PC-3 (cell line): ENCODE results near the gene TMEM178B. TPM values are rescaled to one million over a fixed set of nuclear protein-coding genes. Genes with fewer than 3 reads are reported as not detected.

ENCODE experiments used
- ATAC-seq: fragments of 200-7000 bp; cut with Tn5 transposase; 2 replicates; pipeline ENCODE4 v1.9.1; 2020; ENCODE audit warnings: mild to moderate bottlenecking, moderate library complexity
- BruUV-seq: library from RNA; stranded (reverse); fragments of 400-500 nt; replicated peaks from 2 replicates; lab custom pipeline; 2021; lab: Mats Ljungman, UMichigan
- CTCF ChIA-PET: fragments of 300-600 bp; sonication (Branson Sonifier 250); formaldehyde crosslinking; loops from one replicate; lab custom pipeline; 2022; ENCODE audit warnings: antibody characterized with exemption; lab: Charles Lee
- POLR2A ChIA-PET: fragments of 300-600 bp; sonication (Branson Sonifier 250); formaldehyde crosslinking; loops from one replicate; lab custom pipeline; 2022; ENCODE audit warnings: antibody characterized with exemption; ENCODE audit not compliant: unreplicated experiment; lab: Charles Lee
- DNase-seq: peaks from one replicate; pipeline ENCODE4 v3.0.0-alpha.2; 2015
- H2AFZ ChIP-seq: fragments of 300-600 bp; sonication (generic); 2 replicates; pipeline ENCODE4 v1.6.0; 2016; ENCODE audit warnings: antibody characterized with exemption, low read length
- H3F3A ChIP-seq: fragments of 300-600 bp; sonication (generic); one replicate; pipeline ENCODE4 v1.6.0; 2017; ENCODE audit warnings: antibody characterized with exemption, low read length, control low read depth, mild to moderate bottlenecking; ENCODE audit not compliant: unreplicated experiment
- H3K27ac ChIP-seq: fragments of 300-600 bp; sonication (generic); 2 replicates; pipeline ENCODE4 v1.5.1; 2016; ENCODE audit warnings: mild to moderate bottlenecking, low read length
- H3K27me3 ChIP-seq: fragments of 300-600 bp; sonication (generic); 2 replicates; pipeline ENCODE4 v1.6.1; 2016; ENCODE audit warnings: low read length, mixed read lengths
- H3K36me3 ChIP-seq: fragments of 300-600 bp; sonication (generic); 2 replicates; pipeline ENCODE4 v1.6.1; 2016; ENCODE audit warnings: low read depth, mixed run types, low read length, mixed read lengths
- H3K4me1 ChIP-seq: fragments of 300-600 bp; sonication (generic); 2 replicates; pipeline ENCODE4 v1.5.1; 2016; ENCODE audit warnings: low read length; ENCODE audit not compliant: insufficient read depth
- H3K4me2 ChIP-seq: fragments of 300-600 bp; sonication (generic); 2 replicates; pipeline ENCODE4 v1.6.0; 2016; ENCODE audit warnings: low read length
- H3K4me3 ChIP-seq: fragments of 300-600 bp; sonication (generic); 2 replicates; pipeline ENCODE4 v1.5.1; 2016; ENCODE audit warnings: mild to moderate bottlenecking, low read length, mixed read lengths
- H3K79me2 ChIP-seq: fragments of 300-600 bp; sonication (generic); 2 replicates; pipeline ENCODE4 v1.6.1; 2017; ENCODE audit warnings: low read length, mixed read lengths
- H3K9ac ChIP-seq: fragments of 300-600 bp; sonication (generic); 2 replicates; pipeline ENCODE4 v1.6.0; 2016; ENCODE audit warnings: mild to moderate bottlenecking, low read length
- H3K9me2 ChIP-seq: fragments of 300-600 bp; sonication (generic); replicated peaks from 2 replicates; pipeline ENCODE4 v1.6.1; 2016; ENCODE audit warnings: mixed run types, low read length, mixed read lengths
- H3K9me3 ChIP-seq: fragments of 300-600 bp; sonication (generic); 2 replicates; pipeline ENCODE4 v1.6.1; 2016; ENCODE audit warnings: low read length, mixed read lengths
- H4K20me1 ChIP-seq: fragments of 300-600 bp; sonication (generic); 2 replicates; pipeline ENCODE4 v1.6.1; 2016; ENCODE audit warnings: low read length, mixed read lengths
- EZH2 ChIP-seq: fragments of 300-600 bp; sonication (generic); IDR thresholded peaks from one replicate; pipeline ENCODE4 v1.6.1; 2017; ENCODE audit warnings: antibody characterized with exemption, mild to moderate bottlenecking, low read length; ENCODE audit not compliant: unreplicated experiment
- EZH2phosphoT487 ChIP-seq: fragments of 300-600 bp; sonication (generic); IDR thresholded peaks from 2 replicates; pipeline ENCODE4 v1.6.1; 2018; ENCODE audit warnings: mild to moderate bottlenecking, antibody characterized with exemption, low read length, borderline replicate concordance
- intact Hi-C: fragments of 100-400 bp; cut with micrococcal nuclease; formaldehyde crosslinking; loops from 2 replicates; pipeline ENCODE4 v1.9.0; 2023
- total RNA-seq: library from RNA; depleted of rRNA; stranded (reverse); fragments of >200 nt; gene quantifications from 2 replicates; pipeline ENCODE4 v1.2.3, GENCODE V29; 2014
- TF ChIP-seq, protein P1 (sequence below): fragments of 300-600 bp; sonication (generic); conservative IDR thresholded peaks from 2 replicates; pipeline ENCODE4 v1.5.1; 2017; ENCODE audit warnings: antibody characterized with exemption, low read depth, mild to moderate bottlenecking, low read length

Gene TMEM178B
- total RNA-seq, 1 experiment from 2014 or later = 0.29 TPM

DNA sequence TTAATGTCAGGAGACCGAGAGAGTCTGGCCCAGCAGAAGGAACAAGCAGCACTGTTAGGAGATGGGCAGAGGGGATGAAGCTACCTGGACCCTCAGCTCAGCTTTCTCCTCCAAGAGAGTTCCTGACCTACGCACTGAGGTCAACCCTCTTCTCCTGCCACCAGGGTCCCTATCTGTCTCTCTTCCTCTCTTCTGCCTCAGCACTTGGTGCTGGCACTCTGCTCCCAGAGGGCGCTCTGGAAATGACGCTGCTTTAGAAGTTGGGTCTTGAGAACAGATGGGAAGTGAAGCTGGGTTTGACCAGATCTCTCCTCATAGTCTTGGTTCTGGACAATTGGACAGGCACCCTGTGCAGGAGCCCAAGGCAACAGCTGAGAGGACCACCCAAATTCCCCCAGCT, 261.3 kb downstream of the TMEM178B start:
- no peaks in the 10 kb centered on the region for H3K79me2 ChIP-seq
- no peak overlapping the region for H3K4me3 ChIP-seq
- no peak overlapping the region for H3K9ac ChIP-seq
- DNase-seq (no peak), ATAC-seq (no peak)
- H3K4me2 ChIP-seq = no peak overlapping the region
- no peak overlapping the region for H3K27ac ChIP-seq
- H3F3A ChIP-seq = no peaks in the 10 kb centered on the region
- H3K9me3 ChIP-seq = no peaks in the 10 kb centered on the region
- H3K4me1 ChIP-seq = no peaks in the 10 kb centered on the region
- POLR2A ChIA-PET = no interaction called here
- CTCF ChIA-PET = no interaction called here
- peaks cover 6% of the 10 kb centered on the region for H3K27me3 ChIP-seq
- H3K36me3 ChIP-seq = no peaks in the 10 kb centered on the region
- no peaks in the 10 kb centered on the region for H4K20me1 ChIP-seq
- no peaks in the 10 kb centered on the region for H3K9me2 ChIP-seq
- H2AFZ ChIP-seq = no peak overlapping the region
- TF ChIP-seq, protein P1, sequence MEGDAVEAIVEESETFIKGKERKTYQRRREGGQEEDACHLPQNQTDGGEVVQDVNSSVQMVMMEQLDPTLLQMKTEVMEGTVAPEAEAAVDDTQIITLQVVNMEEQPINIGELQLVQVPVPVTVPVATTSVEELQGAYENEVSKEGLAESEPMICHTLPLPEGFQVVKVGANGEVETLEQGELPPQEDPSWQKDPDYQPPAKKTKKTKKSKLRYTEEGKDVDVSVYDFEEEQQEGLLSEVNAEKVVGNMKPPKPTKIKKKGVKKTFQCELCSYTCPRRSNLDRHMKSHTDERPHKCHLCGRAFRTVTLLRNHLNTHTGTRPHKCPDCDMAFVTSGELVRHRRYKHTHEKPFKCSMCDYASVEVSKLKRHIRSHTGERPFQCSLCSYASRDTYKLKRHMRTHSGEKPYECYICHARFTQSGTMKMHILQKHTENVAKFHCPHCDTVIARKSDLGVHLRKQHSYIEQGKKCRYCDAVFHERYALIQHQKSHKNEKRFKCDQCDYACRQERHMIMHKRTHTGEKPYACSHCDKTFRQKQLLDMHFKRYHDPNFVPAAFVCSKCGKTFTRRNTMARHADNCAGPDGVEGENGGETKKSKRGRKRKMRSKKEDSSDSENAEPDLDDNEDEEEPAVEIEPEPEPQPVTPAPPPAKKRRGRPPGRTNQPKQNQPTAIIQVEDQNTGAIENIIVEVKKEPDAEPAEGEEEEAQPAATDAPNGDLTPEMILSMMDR = no peak
- TF ChIP-seq EZH2 (no peak), EZH2phosphoT487 (no peak)
- BruUV-seq = no TSS peak
- intact Hi-C loops = no loop called here

DNA sequence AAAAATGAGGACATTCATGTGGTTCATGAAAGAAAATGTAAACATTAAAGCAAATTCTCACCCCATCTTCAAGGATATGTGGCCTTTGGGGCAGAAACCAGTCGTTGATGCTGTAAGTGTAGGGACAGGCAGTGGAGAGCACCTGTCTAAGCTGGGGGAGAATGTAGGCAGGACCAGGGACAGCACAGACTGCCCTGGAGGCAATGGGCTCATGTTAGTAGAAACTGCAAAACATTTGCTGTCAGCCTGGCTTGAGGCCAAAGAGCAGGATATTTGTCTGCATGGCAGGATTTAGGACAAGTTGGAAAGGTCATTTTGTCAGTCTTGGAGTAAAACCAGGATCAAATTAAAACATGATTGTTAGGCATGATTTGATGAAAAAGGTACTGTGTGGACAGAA, 265.7 kb downstream of the TMEM178B start:
- BruUV-seq = no TSS peak
- CTCF ChIA-PET = no interaction called here
- DNase-seq (no peak), ATAC-seq (no peak)
- no peak overlapping the region for H3K27ac ChIP-seq
- H3K4me3 ChIP-seq = no peak overlapping the region
- POLR2A ChIA-PET = no interaction called here
- H3K9ac ChIP-seq = no peak overlapping the region
- H3K27me3 ChIP-seq = peaks cover 39% of the 10 kb centered on the region
- H3K36me3 ChIP-seq = no peaks in the 10 kb centered on the region
- no peaks in the 10 kb centered on the region for H3K4me1 ChIP-seq
- TF ChIP-seq EZH2 (no peak), EZH2phosphoT487 (no peak)
- TF ChIP-seq, protein P1 = no peak
- intact Hi-C loops = no loop called here
- no peak overlapping the region for H2AFZ ChIP-seq
- H3F3A ChIP-seq = no peaks in the 10 kb centered on the region
- H3K9me2 ChIP-seq = no peaks in the 10 kb centered on the region
- no peaks in the 10 kb centered on the region for H3K9me3 ChIP-seq
- H4K20me1 ChIP-seq = no peaks in the 10 kb centered on the region
- H3K79me2 ChIP-seq = no peaks in the 10 kb centered on the region
- H3K4me2 ChIP-seq = no peak overlapping the region

DNA sequence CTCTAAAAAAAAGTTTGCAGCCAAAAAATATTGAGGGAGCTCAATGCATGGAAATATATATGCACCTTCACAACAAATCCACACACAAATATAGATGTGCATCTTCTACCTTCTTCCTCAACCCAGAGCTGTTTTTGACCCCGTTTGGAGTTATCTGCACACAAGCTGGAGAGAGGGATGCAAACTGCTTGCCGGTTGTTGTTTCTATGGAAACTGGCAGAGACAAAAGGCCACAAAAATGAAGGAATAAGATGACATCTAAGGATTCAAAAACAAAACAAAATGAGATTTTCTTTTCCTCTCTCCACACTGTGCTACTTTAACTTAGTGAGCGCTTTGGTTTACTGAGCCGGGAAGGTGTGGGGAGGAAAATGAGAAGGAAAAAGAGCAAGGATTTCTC, 267.1 kb downstream of the TMEM178B start:
- no peaks in the 10 kb centered on the region for H3K9me2 ChIP-seq
- H3K27me3 ChIP-seq = peaks cover 52% of the 10 kb centered on the region
- intact Hi-C loops = no loop called here
- no peak overlapping the region for H2AFZ ChIP-seq
- H4K20me1 ChIP-seq = no peaks in the 10 kb centered on the region
- no peak for DNase-seq
- no peaks in the 10 kb centered on the region for H3K79me2 ChIP-seq
- H3K27ac ChIP-seq = no peak overlapping the region
- TF ChIP-seq, protein P1 = no peak
- TF ChIP-seq EZH2 = no peak
- no peak for TF ChIP-seq EZH2phosphoT487
- no peak overlapping the region for H3K4me3 ChIP-seq
- no peak for ATAC-seq
- no TSS peak for BruUV-seq
- ChIA-PET CTCF (no interaction called here), POLR2A (no interaction called here)
- no peaks in the 10 kb centered on the region for H3F3A ChIP-seq
- no peaks in the 10 kb centered on the region for H3K36me3 ChIP-seq
- no peaks in the 10 kb centered on the region for H3K4me1 ChIP-seq
- H3K9me3 ChIP-seq = no peaks in the 10 kb centered on the region
- no peak overlapping the region for H3K4me2 ChIP-seq
- no peak overlapping the region for H3K9ac ChIP-seq
